PC-9 (cell line): ENCODE results near the gene WDR43. TPM values are rescaled to one million over a fixed set of nuclear protein-coding genes. Genes with fewer than 3 reads are reported as not detected.

Source experiments
- BruUV-seq: library from RNA; stranded (reverse); fragments of 400-500 nt; replicated peaks from 2 replicates; lab custom pipeline; 2021; lab: Mats Ljungman, UMichigan
- CTCF ChIA-PET: fragments of 300-600 bp; sonication (Branson Sonifier 250); formaldehyde crosslinking; loops from one replicate; lab custom pipeline; 2022; ENCODE audit warnings: antibody characterized with exemption; lab: Charles Lee
- POLR2A ChIA-PET: fragments of 300-600 bp; sonication (Branson Sonifier 250); formaldehyde crosslinking; loops from one replicate; lab custom pipeline; 2022; ENCODE audit warnings: antibody characterized with exemption; ENCODE audit not compliant: unreplicated experiment; lab: Charles Lee
- DNase-seq, 2 experiments: peaks; one replicate each; pipeline versions ENCODE4 v3.0.0 to v3.0.0-alpha.2; 2015 to 2022; ENCODE audit warnings: mixed read lengths in 1 of 2
- H2AFZ ChIP-seq: fragments of 200-600 bp; sonication (generic); 2 replicates; pipeline ENCODE4 v1.8.1; 2017; ENCODE audit warnings: antibody characterized with exemption
- H3F3A ChIP-seq: fragments of 200-600 bp; sonication (generic); 2 replicates; pipeline ENCODE4 v1.8.1; 2017; ENCODE audit warnings: antibody characterized with exemption, mild to moderate bottlenecking, low read depth; ENCODE audit not compliant: insufficient read depth
- H3K27ac ChIP-seq: fragments of 200-600 bp; sonication (generic); 2 replicates; pipeline ENCODE4 v1.6.1; 2016; ENCODE audit warnings: mixed run types
- H3K27me3 ChIP-seq: fragments of 200-600 bp; sonication (generic); 2 replicates; pipeline ENCODE4 v1.6.1; 2016; ENCODE audit warnings: low read depth, mixed run types; ENCODE audit not compliant: insufficient read depth
- H3K36me3 ChIP-seq: fragments of 200-600 bp; sonication (generic); 2 replicates; pipeline ENCODE4 v1.6.1; 2016; ENCODE audit warnings: low read depth, mixed run types
- H3K4me1 ChIP-seq: fragments of 200-600 bp; sonication (generic); replicated peaks from 2 replicates; pipeline ENCODE4 v1.6.1; 2016; ENCODE audit warnings: mixed run types; ENCODE audit not compliant: insufficient read depth
- H3K4me2 ChIP-seq: fragments of 200-600 bp; sonication (generic); 2 replicates; pipeline ENCODE4 v1.6.1; 2017; ENCODE audit warnings: mixed run types
- H3K4me3 ChIP-seq: fragments of 200-600 bp; sonication (generic); 2 replicates; pipeline ENCODE4 v1.6.1; 2016; ENCODE audit warnings: mixed run types
- H3K79me2 ChIP-seq: fragments of 200-600 bp; sonication (generic); 2 replicates; pipeline ENCODE4 v1.6.1; 2017; ENCODE audit warnings: low read depth, mixed run types
- H3K9me2 ChIP-seq: fragments of 200-600 bp; sonication (generic); 2 replicates; pipeline ENCODE4 v1.8.1; 2017; ENCODE audit warnings: mild to moderate bottlenecking; ENCODE audit not compliant: insufficient read depth
- H3K9me3 ChIP-seq: fragments of 200-600 bp; sonication (generic); 2 replicates; pipeline ENCODE4 v1.8.1; 2016; ENCODE audit warnings: low read depth; ENCODE audit not compliant: insufficient read depth
- H4K20me1 ChIP-seq: fragments of 200-600 bp; sonication (generic); 2 replicates; pipeline ENCODE4 v1.8.1; 2017; ENCODE audit not compliant: insufficient read depth
- EZH2 ChIP-seq: fragments of 200-600 bp; sonication (generic); IDR thresholded peaks from 2 replicates; pipeline ENCODE4 v1.8.0; 2017; ENCODE audit warnings: antibody characterized with exemption, low read depth
- intact Hi-C: fragments of 100-400 bp; cut with micrococcal nuclease; formaldehyde crosslinking; loops from one replicate; pipeline ENCODE4 v1.10.0; 2022; ENCODE audit not compliant: unreplicated experiment
- total RNA-seq: library from RNA; stranded (reverse); gene quantifications from 2 replicates; pipeline ENCODE4 v1.2.3, GENCODE V29; 2021
- TF ChIP-seq, protein P1 (sequence below): fragments of 200-600 bp; sonication (generic); conservative IDR thresholded peaks from 2 replicates; pipeline ENCODE4 v1.6.1; 2017; ENCODE audit warnings: mixed run types, antibody characterized with exemption, mild to moderate bottlenecking, moderate library complexity

WDR43 gene
- total RNA-seq, 1 experiment from 2014 or later = 57.9 TPM

DNA sequence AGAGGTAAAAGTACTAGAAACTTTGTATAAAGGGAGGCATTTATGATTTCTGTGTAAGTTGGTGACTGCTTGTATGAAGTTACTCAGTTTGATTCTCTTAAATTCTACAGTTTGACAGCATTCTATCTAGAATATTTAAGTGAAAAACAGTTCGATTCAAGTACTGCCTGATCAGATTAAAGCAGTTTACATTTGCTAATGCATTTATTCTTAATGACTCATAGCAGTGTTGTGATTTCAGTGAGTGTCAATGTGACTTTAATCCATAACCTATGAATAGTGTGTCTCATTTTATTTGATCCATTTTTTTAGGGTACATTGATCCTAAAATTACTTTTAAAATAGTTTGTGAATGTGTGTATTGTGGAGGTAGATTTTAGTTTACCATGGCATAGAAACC lies 35.7 kb downstream of the WDR43 start:
- H3K4me2 ChIP-seq = no peak overlapping the region
- intact Hi-C loops = loop anchor here (10.0 kb wide), 1 partner anchor 105 kb away; no protein-coding TSS in a partner anchor
- H3K4me1 ChIP-seq = no peaks in the 10 kb centered on the region
- H3F3A ChIP-seq = peaks cover 59% of the 10 kb centered on the region
- POLR2A ChIA-PET = no interaction called here
- DNase-seq = no peak
- H3K9me3 ChIP-seq = no peaks in the 10 kb centered on the region
- H2AFZ ChIP-seq = no peak overlapping the region
- no peaks in the 10 kb centered on the region for H3K27me3 ChIP-seq
- peaks cover 34% of the 10 kb centered on the region for H3K79me2 ChIP-seq
- no TSS peak for BruUV-seq
- no peak overlapping the region for H3K27ac ChIP-seq
- H3K9me2 ChIP-seq = no peaks in the 10 kb centered on the region
- TF ChIP-seq, protein P1, sequence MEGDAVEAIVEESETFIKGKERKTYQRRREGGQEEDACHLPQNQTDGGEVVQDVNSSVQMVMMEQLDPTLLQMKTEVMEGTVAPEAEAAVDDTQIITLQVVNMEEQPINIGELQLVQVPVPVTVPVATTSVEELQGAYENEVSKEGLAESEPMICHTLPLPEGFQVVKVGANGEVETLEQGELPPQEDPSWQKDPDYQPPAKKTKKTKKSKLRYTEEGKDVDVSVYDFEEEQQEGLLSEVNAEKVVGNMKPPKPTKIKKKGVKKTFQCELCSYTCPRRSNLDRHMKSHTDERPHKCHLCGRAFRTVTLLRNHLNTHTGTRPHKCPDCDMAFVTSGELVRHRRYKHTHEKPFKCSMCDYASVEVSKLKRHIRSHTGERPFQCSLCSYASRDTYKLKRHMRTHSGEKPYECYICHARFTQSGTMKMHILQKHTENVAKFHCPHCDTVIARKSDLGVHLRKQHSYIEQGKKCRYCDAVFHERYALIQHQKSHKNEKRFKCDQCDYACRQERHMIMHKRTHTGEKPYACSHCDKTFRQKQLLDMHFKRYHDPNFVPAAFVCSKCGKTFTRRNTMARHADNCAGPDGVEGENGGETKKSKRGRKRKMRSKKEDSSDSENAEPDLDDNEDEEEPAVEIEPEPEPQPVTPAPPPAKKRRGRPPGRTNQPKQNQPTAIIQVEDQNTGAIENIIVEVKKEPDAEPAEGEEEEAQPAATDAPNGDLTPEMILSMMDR = no peak
- no peak for TF ChIP-seq EZH2
- H4K20me1 ChIP-seq = peaks cover 94% of the 10 kb centered on the region
- no peak overlapping the region for H3K4me3 ChIP-seq
- CTCF ChIA-PET = no interaction called here
- H3K36me3 ChIP-seq = peaks cover 73% of the 10 kb centered on the region

DNA sequence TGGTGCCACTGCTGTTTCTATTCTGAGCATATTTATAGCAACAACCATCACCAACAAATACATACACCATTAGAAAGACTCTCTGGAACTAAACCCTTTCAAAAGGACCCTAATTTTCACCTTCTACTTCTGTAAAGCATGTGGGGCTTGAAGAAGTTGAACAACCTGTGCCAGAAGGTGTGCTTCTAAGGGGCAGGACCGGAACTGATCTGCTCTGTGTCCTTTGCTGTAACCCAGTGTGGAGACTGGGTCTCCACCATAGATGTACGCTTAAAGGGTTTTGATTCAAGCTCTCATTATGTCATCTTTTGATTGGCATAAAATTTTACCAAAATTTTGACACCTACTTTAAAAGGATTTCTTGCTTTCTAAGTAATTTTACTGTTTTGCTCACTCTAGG lies 40.3 kb downstream of the WDR43 start:
- TF ChIP-seq, protein P1 = no peak
- TF ChIP-seq EZH2 = no peak
- ChIA-PET CTCF (no interaction called here), POLR2A (no interaction called here)
- H2AFZ ChIP-seq = no peak overlapping the region
- no peaks in the 10 kb centered on the region for H3K9me2 ChIP-seq
- H3K4me3 ChIP-seq = no peak overlapping the region
- H3K36me3 ChIP-seq = peaks cover 75% of the 10 kb centered on the region
- H3K27me3 ChIP-seq = no peaks in the 10 kb centered on the region
- H3F3A ChIP-seq = peaks cover 59% of the 10 kb centered on the region
- no peaks in the 10 kb centered on the region for H3K9me3 ChIP-seq
- H3K27ac ChIP-seq = no peak overlapping the region
- peaks cover 28% of the 10 kb centered on the region for H3K79me2 ChIP-seq
- no peak for DNase-seq
- peaks cover 86% of the 10 kb centered on the region for H4K20me1 ChIP-seq
- H3K4me1 ChIP-seq = no peaks in the 10 kb centered on the region
- no TSS peak for BruUV-seq
- intact Hi-C loops = loop anchor here (10.0 kb wide), 1 partner anchor 110 kb away; no protein-coding TSS in a partner anchor
- no peak overlapping the region for H3K4me2 ChIP-seq

DNA sequence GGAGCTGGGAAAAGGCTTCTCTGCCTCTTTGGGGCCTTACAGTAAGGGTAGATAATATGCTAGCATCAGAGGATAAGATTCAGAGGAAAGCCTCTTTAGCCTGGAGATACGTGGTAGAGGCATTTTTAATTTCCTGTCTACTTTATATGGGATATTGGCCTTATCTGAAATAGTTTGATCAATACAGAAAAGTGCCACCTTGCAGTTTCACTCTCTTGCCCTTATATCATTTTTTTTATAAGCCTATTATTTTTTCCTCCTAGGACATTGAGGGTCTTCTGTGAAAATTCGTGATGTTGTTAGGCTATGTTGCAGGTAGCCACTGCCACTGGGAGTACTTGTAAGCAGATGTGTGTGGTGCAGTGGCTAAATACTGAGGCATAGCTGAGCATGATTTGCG lies 46.5 kb downstream of the WDR43 start:
- H3K79me2 ChIP-seq = peaks cover 7% of the 10 kb centered on the region; the same call in 1 of the 2 replicates
- no peaks in the 10 kb centered on the region for H3K4me1 ChIP-seq
- POLR2A ChIA-PET = interaction anchor here (0.7 kb wide), 1 partner anchor 80 kb away, joined by 17 read pairs; no protein-coding TSS in a partner anchor
- H4K20me1 ChIP-seq = peaks cover 57% of the 10 kb centered on the region
- no peak overlapping the region for H3K4me3 ChIP-seq
- CTCF ChIA-PET = no interaction called here
- no peak overlapping the region for H3K27ac ChIP-seq
- no TSS peak for BruUV-seq
- no peaks in the 10 kb centered on the region for H3K9me2 ChIP-seq
- DNase-seq = no peak
- no peaks in the 10 kb centered on the region for H3K9me3 ChIP-seq
- intact Hi-C loops = no loop called here
- peaks cover 88% of the 10 kb centered on the region for H3K36me3 ChIP-seq
- peaks cover 56% of the 10 kb centered on the region for H3F3A ChIP-seq
- no peak overlapping the region for H3K4me2 ChIP-seq
- no peak for TF ChIP-seq EZH2
- TF ChIP-seq, protein P1 = no peak
- no peak overlapping the region for H2AFZ ChIP-seq
- no peaks in the 10 kb centered on the region for H3K27me3 ChIP-seq
